Skeletal muscle tissue (tissue), 4 donors: ENCODE results near the gene MCF2L. TPM values are rescaled to one million over a fixed set of nuclear protein-coding genes. Genes with fewer than 3 reads are reported as not detected.

Experiments
- H3K27ac ChIP-seq: one replicate; pipeline ENCODE4 v1.7.0; 2013; ENCODE audit warnings: mild to moderate bottlenecking, low read depth, low read length, inconsistent platforms
- H3K27me3 ChIP-seq, 3 donors: one replicate each; pipeline ENCODE4 v1.7.0; 2013; ENCODE audit warnings: low read length in 3 of 3; ENCODE audit not compliant: control insufficient read depth in 3 of 3, insufficient read depth in 3 of 3
- H3K36me3 ChIP-seq, 3 donors: one replicate each; pipeline ENCODE4 v1.7.0; 2013; ENCODE audit warnings: low read length in 3 of 3; ENCODE audit not compliant: control insufficient read depth in 3 of 3, insufficient read depth in 3 of 3
- H3K4me1 ChIP-seq, 3 donors: one replicate each; pipeline ENCODE4 v1.7.0; 2013; ENCODE audit warnings: low read length in 3 of 3, mild to moderate bottlenecking in 3 of 3; ENCODE audit not compliant: control insufficient read depth in 3 of 3, insufficient read depth in 3 of 3
- H3K4me3 ChIP-seq, 3 donors: one replicate each; pipeline ENCODE4 v1.7.0; 2013; ENCODE audit warnings: low read length in 3 of 3
- H3K9ac ChIP-seq, 3 donors: one replicate each; pipeline ENCODE4 v1.7.0; 2013; ENCODE audit warnings: low read length in 3 of 3, mild to moderate bottlenecking in 3 of 3, moderate library complexity in 2 of 3, low read depth in 1 of 3
- H3K9me3 ChIP-seq, 3 donors: one replicate each; pipeline ENCODE4 v1.7.0; 2013; ENCODE audit warnings: low read length in 3 of 3; ENCODE audit not compliant: control insufficient read depth in 3 of 3
- total RNA-seq: library from RNA; depleted of rRNA; stranded (reverse); fragments of >200 nt; gene quantifications from one replicate; pipeline ENCODE4 v1.2.3, GENCODE V29; 2014
- donor health status: Osteomylitis.

The MCF2L gene
- total RNA-seq, 1 donor from 2014 or later = 18.3 TPM

GRCh38 chr13:113120300-113121182 lies 151.5 kb downstream of the MCF2L start:
- Histone ChIP-seq H3K4me1 (peaks cover 0 to 9% (median 3%) of the 10 kb centered on the region in 3 donors), H3K36me3 (no peaks in the 10 kb centered on the region), H3K9me3 (no peaks in the 10 kb centered on the region), H3K9ac (no peak overlapping the region), H3K27ac (no peak overlapping the region), H3K4me3 (no peak overlapping the region), H3K27me3 (peaks cover 4 to 48% (median 20%) of the 10 kb centered on the region in 3 donors)

GRCh38 chr13:113121183-113121927 lies 152.3 kb downstream of the MCF2L start:
- no peaks in the 10 kb centered on the region for H3K36me3 ChIP-seq

GRCh38 chr13:113121928-113122471 lies 153.0 kb downstream of the MCF2L start:
- peaks cover 0 to 39% (median 17%) of the 10 kb centered on the region in 3 donors for H3K27me3 ChIP-seq
- H3K27ac ChIP-seq = no peak overlapping the region
- H3K9me3 ChIP-seq = no peaks in the 10 kb centered on the region
- no peak overlapping the region for H3K9ac ChIP-seq
- H3K4me1 ChIP-seq = peaks cover 0 to 9% (median 3%) of the 10 kb centered on the region in 3 donors
- H3K4me3 ChIP-seq = no peak overlapping the region
- no peaks in the 10 kb centered on the region for H3K36me3 ChIP-seq

More at GRCh38 chr13:113121183-113121927, 152.3 kb downstream of the MCF2L start:
- Histone ChIP-seq H3K9me3 (no peaks in the 10 kb centered on the region), H3K9ac (no peak overlapping the region), H3K4me1 (peaks cover 0 to 9% (median 3%) of the 10 kb centered on the region in 3 donors), H3K27ac (no peak overlapping the region), H3K4me3 (no peak overlapping the region), H3K27me3 (peaks cover 0 to 40% (median 17%) of the 10 kb centered on the region in 3 donors)

GRCh38 chr13:113122550-113123225 lies 153.7 kb downstream of the MCF2L start, which contains the start of gene F10:
Gene F10, plus strand, starts transcription at chr13:113122799. Its CDS starts 57 bp downstream, at chr13:113122856.
- Histone ChIP-seq H3K4me1 (peaks cover 0 to 9% (median 3%) of the 10 kb centered on the region in 3 donors), H3K36me3 (no peaks in the 10 kb centered on the region), H3K27me3 (peaks cover 0 to 39% (median 14%) of the 10 kb centered on the region in 3 donors), H3K27ac (peak within 1 kb of the TSS; percentile 40), H3K4me3 (peak within 1 kb of the TSS; percentile 48 to 54 (median 52)), H3K9me3 (no peaks in the 10 kb centered on the region), H3K9ac (peak within 1 kb of the TSS; percentile 14 to 54 (median 51))

- Histone ChIP-seq H3K27ac (peak overlapping the region; percentile 12), H3K36me3 (no peaks in the 10 kb centered on the region), H3K27me3 (peaks cover 0 to 35% (median 10%) of the 10 kb centered on the region in 3 donors), H3K4me3 (peak overlapping the region; percentile 48 to 54 (median 52)), H3K4me1 (peaks cover 0 to 9% (median 3%) of the 10 kb centered on the region in 3 donors), H3K9ac (peak overlapping the region; percentile 14 to 54 (median 51)), H3K9me3 (no peaks in the 10 kb centered on the region)
Observed at GRCh38 chr13:113123226-113124201, 154.5 kb downstream of the MCF2L start.

GRCh38 chr13:113124211-113124970 lies 155.4 kb downstream of the MCF2L start:
- H3K9ac ChIP-seq = no peak overlapping the region
- no peaks in the 10 kb centered on the region for H3K9me3 ChIP-seq
- H3K4me3 ChIP-seq = no peak overlapping the region
- H3K4me1 ChIP-seq = peaks cover 0 to 9% (median 3%) of the 10 kb centered on the region in 3 donors
- no peak overlapping the region for H3K27ac ChIP-seq
- H3K27me3 ChIP-seq = peaks cover 5 to 34% (median 7%) of the 10 kb centered on the region in 3 donors
- H3K36me3 ChIP-seq = no peaks in the 10 kb centered on the region

GRCh38 chr13:113125506-113126264 lies 156.7 kb downstream of the MCF2L start:
- Histone ChIP-seq H3K4me1 (peaks cover 0 to 9% (median 3%) of the 10 kb centered on the region in 3 donors), H3K9me3 (no peaks in the 10 kb centered on the region), H3K36me3 (no peaks in the 10 kb centered on the region), H3K27me3 (peaks cover 7 to 29% (median 14%) of the 10 kb centered on the region in 3 donors), H3K9ac (no peak overlapping the region), H3K4me3 (no peak overlapping the region), H3K27ac (no peak overlapping the region)
